Colonic mucosa (tissue), 4 donors: ENCODE data around the gene GLIPR2. TPM values are rescaled to one million over a fixed set of nuclear protein-coding genes. Genes with fewer than 3 reads are reported as not detected.

Source experiments
- DNase-seq: peaks from one replicate; pipeline ENCODE4 v3.0.0-alpha.2; 2020
- H3K27ac ChIP-seq: fragments of 200-600 bp; one replicate; pipeline ENCODE4 v1.8.0; 2021
- H3K27me3 ChIP-seq: fragments of 200-600 bp; one replicate; pipeline ENCODE4 v1.8.0; 2021
- H3K36me3 ChIP-seq: fragments of 200-600 bp; one replicate; pipeline ENCODE4 v1.8.0; 2021
- H3K4me1 ChIP-seq: fragments of 200-600 bp; one replicate; pipeline ENCODE4 v1.8.0; 2021; ENCODE audit warnings: mild to moderate bottlenecking
- H3K4me3 ChIP-seq: fragments of 200-600 bp; one replicate; pipeline ENCODE4 v1.8.0; 2021
- H3K9ac ChIP-seq, 2 donors: one replicate each; pipeline ENCODE4 v1.7.0; 2013; ENCODE audit warnings: control low read depth in 2 of 2, low read depth in 2 of 2, low read length in 2 of 2
- H3K9me3 ChIP-seq: fragments of 200-600 bp; one replicate; pipeline ENCODE4 v1.8.0; 2021
- intact Hi-C: fragments of 100-400 bp; cut with DNase I; formaldehyde crosslinking; loops from one replicate; pipeline ENCODE4 v1.14.1; 2022
- total RNA-seq, 2 donors: library from RNA; stranded (reverse); fragmentation: NEBNext Ultra II Directional in 1 of 2; extraction: Animal tissue kit (Norgen Biotek cat#: 25700) in 1 of 2; gene quantifications; one replicate each; pipeline ENCODE4 v1.2.1, GENCODE V29; 2021
- TF ChIP-seq, protein P1 (sequence below): fragments of 200-600 bp; IDR thresholded peaks from one replicate; pipeline ENCODE4 v1.8.0; 2022; ENCODE audit warnings: antibody characterized with exemption, mild to moderate bottlenecking
- donor health status: healthy.
- donor health status: DM: no; HTN: no; CAD: no.
- donor health status: DM: no; HTN: no; CAD: no.

GLIPR2 gene
- total RNA-seq, 2 donors from 2014 or later = 33.1 to 44.9 TPM

DNA sequence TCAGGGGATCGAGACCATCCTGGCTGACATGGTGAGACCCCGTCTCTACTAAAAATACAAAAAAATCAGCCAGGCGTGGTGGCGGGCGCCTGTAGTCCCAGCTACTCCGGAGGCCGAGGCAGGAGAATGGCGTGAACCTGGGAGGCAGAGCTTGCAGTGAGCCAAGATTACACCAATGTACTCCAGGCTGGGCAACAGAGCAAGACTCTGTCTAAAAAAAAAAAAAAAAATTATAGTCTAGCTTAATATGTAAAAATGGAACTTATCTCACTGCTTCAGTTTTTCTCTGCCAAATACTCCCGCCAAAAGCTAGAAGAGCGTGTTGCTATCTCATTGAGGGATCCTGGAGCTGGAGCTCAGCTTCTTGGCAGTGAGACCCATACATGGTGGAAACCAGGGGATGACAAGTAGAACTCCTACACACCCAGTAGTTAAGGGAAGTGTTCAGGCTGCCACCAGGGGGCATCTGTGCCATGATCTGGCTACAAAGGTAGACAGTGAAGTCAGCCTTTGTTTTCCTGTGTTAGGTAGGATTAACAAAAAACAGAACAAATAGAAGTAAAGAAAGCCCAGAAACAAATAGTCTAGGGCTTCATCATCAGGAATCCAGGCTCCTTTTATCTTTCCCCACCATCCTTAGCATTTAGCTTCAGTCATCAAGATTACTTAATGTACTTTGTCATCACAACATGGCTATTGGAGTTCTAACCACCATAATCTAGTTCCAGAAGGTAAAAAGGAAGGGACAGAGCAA is 33.6 kb upstream of the GLIPR2 start:
- Histone ChIP-seq H3K9ac (no peak overlapping the region), H3K36me3 (no peaks in the 10 kb centered on the region), H3K27ac (no peak overlapping the region), H3K9me3 (no peaks in the 10 kb centered on the region), H3K4me1 (no peaks in the 10 kb centered on the region), H3K27me3 (no peaks in the 10 kb centered on the region), H3K4me3 (no peak overlapping the region)
- DNase-seq = peak; percentile 92
- TF ChIP-seq, protein P1, sequence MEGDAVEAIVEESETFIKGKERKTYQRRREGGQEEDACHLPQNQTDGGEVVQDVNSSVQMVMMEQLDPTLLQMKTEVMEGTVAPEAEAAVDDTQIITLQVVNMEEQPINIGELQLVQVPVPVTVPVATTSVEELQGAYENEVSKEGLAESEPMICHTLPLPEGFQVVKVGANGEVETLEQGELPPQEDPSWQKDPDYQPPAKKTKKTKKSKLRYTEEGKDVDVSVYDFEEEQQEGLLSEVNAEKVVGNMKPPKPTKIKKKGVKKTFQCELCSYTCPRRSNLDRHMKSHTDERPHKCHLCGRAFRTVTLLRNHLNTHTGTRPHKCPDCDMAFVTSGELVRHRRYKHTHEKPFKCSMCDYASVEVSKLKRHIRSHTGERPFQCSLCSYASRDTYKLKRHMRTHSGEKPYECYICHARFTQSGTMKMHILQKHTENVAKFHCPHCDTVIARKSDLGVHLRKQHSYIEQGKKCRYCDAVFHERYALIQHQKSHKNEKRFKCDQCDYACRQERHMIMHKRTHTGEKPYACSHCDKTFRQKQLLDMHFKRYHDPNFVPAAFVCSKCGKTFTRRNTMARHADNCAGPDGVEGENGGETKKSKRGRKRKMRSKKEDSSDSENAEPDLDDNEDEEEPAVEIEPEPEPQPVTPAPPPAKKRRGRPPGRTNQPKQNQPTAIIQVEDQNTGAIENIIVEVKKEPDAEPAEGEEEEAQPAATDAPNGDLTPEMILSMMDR = peak; percentile 79
- intact Hi-C loops = loop anchor here (2.0 kb wide), 1 partner anchor 64 kb away; no protein-coding TSS in a partner anchor

GRCh38 chr9:36109071-36109470 is 27.5 kb upstream of the GLIPR2 start:
- no peak overlapping the region for H3K9ac ChIP-seq
- no peaks in the 10 kb centered on the region for H3K9me3 ChIP-seq
- H3K4me3 ChIP-seq = no peak overlapping the region
- H3K27me3 ChIP-seq = no peaks in the 10 kb centered on the region
- no peak overlapping the region for H3K27ac ChIP-seq
- TF ChIP-seq, protein P1 = no peak
- DNase-seq = no peak
- H3K36me3 ChIP-seq = no peaks in the 10 kb centered on the region
- no peaks in the 10 kb centered on the region for H3K4me1 ChIP-seq
- intact Hi-C loops = no loop called here

GRCh38 chr9:36110434-36110833 is 26.1 kb upstream of the GLIPR2 start:
- intact Hi-C loops = no loop called here
- H3K4me3 ChIP-seq = no peak overlapping the region
- H3K27ac ChIP-seq = no peak overlapping the region
- H3K9me3 ChIP-seq = no peaks in the 10 kb centered on the region
- no peaks in the 10 kb centered on the region for H3K27me3 ChIP-seq
- no peak overlapping the region for H3K9ac ChIP-seq
- no peaks in the 10 kb centered on the region for H3K36me3 ChIP-seq
- TF ChIP-seq, protein P1 = no peak
- no peaks in the 10 kb centered on the region for H3K4me1 ChIP-seq
- no peak for DNase-seq

DNA sequence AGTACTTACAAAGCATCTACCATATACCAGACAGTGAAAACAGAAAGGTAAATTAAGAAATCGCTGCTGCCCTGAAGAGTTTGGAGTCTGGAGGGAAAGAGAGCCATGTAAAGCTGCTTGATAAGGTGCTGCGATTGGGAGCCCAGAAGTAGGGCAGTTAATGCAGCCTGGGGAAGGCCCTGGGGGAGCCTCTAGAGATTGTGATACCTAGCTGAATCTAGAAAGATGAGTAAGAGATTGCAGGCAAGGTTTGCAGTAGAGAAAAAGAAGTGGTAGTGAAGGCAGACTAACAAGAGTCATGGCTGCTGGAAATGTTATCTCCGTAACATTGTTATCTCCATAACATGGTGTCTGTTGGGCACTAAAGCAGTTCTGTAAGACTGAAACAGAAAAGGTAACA is 24.0 kb upstream of the GLIPR2 start:
- DNase-seq = no peak
- Histone ChIP-seq H3K4me1 (no peaks in the 10 kb centered on the region), H3K36me3 (no peaks in the 10 kb centered on the region), H3K27ac (no peak overlapping the region), H3K9ac (no peak overlapping the region), H3K27me3 (no peaks in the 10 kb centered on the region), H3K4me3 (no peak overlapping the region), H3K9me3 (no peaks in the 10 kb centered on the region)
- intact Hi-C loops = no loop called here
- TF ChIP-seq, protein P1 = no peak

GRCh38 chr9:36113999-36114398 is 22.5 kb upstream of the GLIPR2 start:
- Histone ChIP-seq H3K4me3 (no peak overlapping the region), H3K9ac (no peak overlapping the region), H3K36me3 (no peaks in the 10 kb centered on the region), H3K27ac (no peak overlapping the region), H3K4me1 (no peaks in the 10 kb centered on the region), H3K27me3 (no peaks in the 10 kb centered on the region), H3K9me3 (no peaks in the 10 kb centered on the region)
- no peak for DNase-seq
- TF ChIP-seq, protein P1 = no peak
- intact Hi-C loops = no loop called here
